ENCODE data around the gene DVL1. TPM values are rescaled to one million over a fixed set of nuclear protein-coding genes. Genes with fewer than 3 reads are reported as not detected.

DVL1 gene
- total RNA-seq, 5 donors from 2014 or later (not counting 1 experiment from before 2014, with no cell fraction given), result 43.6 to 70.4 (median 64.9) TPM

- Histone ChIP-seq H3K4me1 (ENCODE audit: control insufficient read depth in 1 of 2, extremely low read depth in 1 of 2, insufficient read depth in 2 of 2, low read length in 2 of 2) (peaks cover 0 to 14% of the 10 kb centered on the region in 2 experiments), H3K9me3 (no peaks in the 10 kb centered on the region), H3K27ac (ENCODE audit: low read length) (no peak overlapping the region), H3K4me3 (ENCODE audit: control insufficient read depth in 1 of 2, extremely low read depth in 1 of 2, low read length in 1 of 2) (no peak overlapping the region), H3K36me3 (ENCODE audit: control insufficient read depth in 2 of 2, extremely low read depth in 1 of 2, insufficient read depth in 1 of 2, low read length in 1 of 2) (peaks cover 0 to 3% of the 10 kb centered on the region in 2 donors), H3K27me3 (replicated peaks in 1 of 2; ENCODE audit: control insufficient read depth in 2 of 2, extremely low read depth in 1 of 2, insufficient read depth in 2 of 2, low read length in 1 of 2) (peaks cover 0 to 11% of the 10 kb centered on the region in 2 experiments)
- Mint-ChIP-seq H3K27me3 (peaks cover 0 to 3% of the 10 kb centered on the region in 2 donors), H3K4me3 (no peak overlapping the region), H3K36me3 (no peaks in the 10 kb centered on the region), H3K9me3 (no peaks in the 10 kb centered on the region), H3K27ac (no peak overlapping the region), H3K4me1 (peaks cover 3 to 5% (median 4%) of the 10 kb centered on the region in 3 donors)
- DNase-seq, result no peak
- no peak for ATAC-seq (replicated peaks in 1 of 4)
- 98% methylated on average over 17 of the region's 18 CpGs for WGBS (ENCODE audit: insufficient coverage)
- POLR2A ChIA-PET, result interaction anchor here in 1 of 2 donors (0.5 kb wide), 1 partner anchor 14 kb away, joined by 4 read pairs; no protein-coding TSS in a partner anchor
- CTCF ChIA-PET, result no interaction called here
These were observed 56.4 kb downstream of the DVL1 start for GRCh38 chr1:1292851-1293250.

- peaks cover 3 to 5% (median 4%) of the 10 kb centered on the region in 3 donors for H3K4me1 Mint-ChIP-seq
- CTCF ChIA-PET, result interaction anchor here in 1 of 2 donors (0.6 to 2.0 kb wide), 2 partner anchors 167 to 171 kb away, joined by 3 to 17 read pairs; no protein-coding TSS in a partner anchor
- no peaks in the 10 kb centered on the region for H3K9me3 Mint-ChIP-seq
- peaks cover 0 to 3% of the 10 kb centered on the region in 2 donors for H3K27me3 Mint-ChIP-seq
- Histone ChIP-seq H3K27ac (ENCODE audit: low read length) (no peak overlapping the region), H3K9me3 (no peaks in the 10 kb centered on the region), H3K36me3 (ENCODE audit: control insufficient read depth in 2 of 2, extremely low read depth in 1 of 2, insufficient read depth in 1 of 2, low read length in 1 of 2) (peaks cover 0 to 3% of the 10 kb centered on the region in 2 donors), H3K27me3 (replicated peaks in 1 of 2; ENCODE audit: control insufficient read depth in 2 of 2, extremely low read depth in 1 of 2, insufficient read depth in 2 of 2, low read length in 1 of 2) (peaks cover 0 to 11% of the 10 kb centered on the region in 2 experiments), H3K4me3 (ENCODE audit: control insufficient read depth in 1 of 2, extremely low read depth in 1 of 2, low read length in 1 of 2) (no peak overlapping the region), H3K4me1 (ENCODE audit: control insufficient read depth in 1 of 2, extremely low read depth in 1 of 2, insufficient read depth in 2 of 2, low read length in 2 of 2) (peaks cover 0 to 14% of the 10 kb centered on the region in 2 experiments)
- ATAC-seq (replicated peaks in 1 of 4) (no peak), DNase-seq (no peak)
- H3K27ac Mint-ChIP-seq, result no peak overlapping the region
- POLR2A ChIA-PET, result no interaction called here
- WGBS (ENCODE audit: insufficient coverage), result 93% methylated on average over 6 of the region's 9 CpGs
- no peak overlapping the region for H3K4me3 Mint-ChIP-seq
- H3K36me3 Mint-ChIP-seq, result no peaks in the 10 kb centered on the region
These were observed 56.8 kb downstream of the DVL1 start for GRCh38 chr1:1292442-1292779.

- no peaks in the 10 kb centered on the region for H3K9me3 ChIP-seq
- ATAC-seq (replicated peaks in 1 of 4) (peak; percentile 74 to 85 (median 76)), DNase-seq (peak; percentile 37 to 82 (median 62))
- H3K36me3 ChIP-seq (ENCODE audit: control insufficient read depth in 2 of 2, extremely low read depth in 1 of 2, insufficient read depth in 1 of 2, low read length in 1 of 2), result peaks cover 0 to 3% of the 10 kb centered on the region in 2 donors
- CTCF ChIA-PET, result interaction anchor here in 1 of 2 donors (0.6 to 2.0 kb wide), 3 partner anchors 122 to 170 kb away, joined by 3 to 17 read pairs (median 5); no protein-coding TSS in a partner anchor
- peaks cover 0 to 16% of the 10 kb centered on the region in 2 experiments for H3K27me3 ChIP-seq (replicated peaks in 1 of 2; ENCODE audit: control insufficient read depth in 2 of 2, extremely low read depth in 1 of 2, insufficient read depth in 2 of 2, low read length in 1 of 2)
- Mint-ChIP-seq H3K36me3 (no peaks in the 10 kb centered on the region), H3K9me3 (no peaks in the 10 kb centered on the region), H3K4me3 (no peak overlapping the region), H3K27me3 (peaks cover 0 to 3% of the 10 kb centered on the region in 2 donors), H3K4me1 (peaks cover 3 to 5% (median 4%) of the 10 kb centered on the region in 3 donors), H3K27ac (no peak overlapping the region)
- H3K4me1 ChIP-seq (ENCODE audit: control insufficient read depth in 1 of 2, extremely low read depth in 1 of 2, insufficient read depth in 2 of 2, low read length in 2 of 2), result peaks cover 0 to 14% of the 10 kb centered on the region in 2 experiments
- 66% methylated on average over 38 of the region's 45 CpGs for WGBS (ENCODE audit: insufficient coverage)
- H3K27ac ChIP-seq (ENCODE audit: low read length), result no peak overlapping the region
- POLR2A ChIA-PET, result no interaction called here
- no peak overlapping the region for H3K4me3 ChIP-seq (ENCODE audit: control insufficient read depth in 1 of 2, extremely low read depth in 1 of 2, low read length in 1 of 2)
These were observed 57.4 kb downstream of the DVL1 start for GRCh38 chr1:1291548-1292441.

- H3K9me3 Mint-ChIP-seq, result no peaks in the 10 kb centered on the region
- peaks cover 3 to 5% (median 4%) of the 10 kb centered on the region in 3 donors for H3K4me1 Mint-ChIP-seq
- Histone ChIP-seq H3K36me3 (ENCODE audit: control insufficient read depth in 2 of 2, extremely low read depth in 1 of 2, insufficient read depth in 1 of 2, low read length in 1 of 2) (peaks cover 0 to 3% of the 10 kb centered on the region in 2 donors), H3K4me3 (ENCODE audit: control insufficient read depth in 1 of 2, extremely low read depth in 1 of 2, low read length in 1 of 2) (no peak overlapping the region), H3K27me3 (replicated peaks in 1 of 2; ENCODE audit: control insufficient read depth in 2 of 2, extremely low read depth in 1 of 2, insufficient read depth in 2 of 2, low read length in 1 of 2) (peaks cover 0 to 22% of the 10 kb centered on the region in 2 experiments), H3K4me1 (ENCODE audit: control insufficient read depth in 1 of 2, extremely low read depth in 1 of 2, insufficient read depth in 2 of 2, low read length in 2 of 2) (peaks cover 0 to 14% of the 10 kb centered on the region in 2 experiments), H3K27ac (ENCODE audit: low read length) (no peak overlapping the region), H3K9me3 (no peaks in the 10 kb centered on the region)
- H3K36me3 Mint-ChIP-seq, result no peaks in the 10 kb centered on the region
- ATAC-seq (replicated peaks in 1 of 4), result no peak
- H3K27me3 Mint-ChIP-seq, result peaks cover 0 to 3% of the 10 kb centered on the region in 2 donors
- ChIA-PET POLR2A (no interaction called here), CTCF (interaction anchor here (0.7 to 2.0 kb wide), 3 partner anchors 121 to 170 kb away, joined by 3 to 17 read pairs (median 5); no protein-coding TSS in a partner anchor)
- no peak for DNase-seq
- no peak overlapping the region for H3K4me3 Mint-ChIP-seq
- WGBS (ENCODE audit: insufficient coverage), result 87% methylated on average over 24 of the region's 28 CpGs
- no peak overlapping the region for H3K27ac Mint-ChIP-seq
These were observed 58.1 kb downstream of the DVL1 start for GRCh38 chr1:1291023-1291528.

GRCh38 chr1:1290238-1290731 lies 58.9 kb downstream of the DVL1 start:
- no peak overlapping the region for H3K27ac ChIP-seq (ENCODE audit: low read length)
- Mint-ChIP-seq H3K4me3 (no peak overlapping the region), H3K4me1 (peaks cover 3 to 5% (median 4%) of the 10 kb centered on the region in 3 donors), H3K9me3 (no peaks in the 10 kb centered on the region), H3K27me3 (peaks cover 0 to 3% of the 10 kb centered on the region in 2 donors), H3K36me3 (no peaks in the 10 kb centered on the region), H3K27ac (no peak overlapping the region)
- no peaks in the 10 kb centered on the region for H3K9me3 ChIP-seq
- ATAC-seq (replicated peaks in 1 of 4) (peak in 2 of 4 experiments; percentile 28 to 57), DNase-seq (peak in 29 of 35 experiments; percentile 24 to 74 (median 52))
- 63% methylated on average over 14 of the region's 15 CpGs for WGBS (ENCODE audit: insufficient coverage)
- POLR2A ChIA-PET, result no interaction called here
- no peak overlapping the region for H3K4me3 ChIP-seq (ENCODE audit: control insufficient read depth in 1 of 2, extremely low read depth in 1 of 2, low read length in 1 of 2)
- CTCF ChIA-PET, result interaction anchor here (1.1 to 2.0 kb wide), 2 partner anchors 168 to 169 kb away, joined by 3 to 17 read pairs; no protein-coding TSS in a partner anchor
- peaks cover 0 to 30% of the 10 kb centered on the region in 2 experiments for H3K27me3 ChIP-seq (replicated peaks in 1 of 2; ENCODE audit: control insufficient read depth in 2 of 2, extremely low read depth in 1 of 2, insufficient read depth in 2 of 2, low read length in 1 of 2)
- H3K36me3 ChIP-seq (ENCODE audit: control insufficient read depth in 2 of 2, extremely low read depth in 1 of 2, insufficient read depth in 1 of 2, low read length in 1 of 2), result no peaks in the 10 kb centered on the region
- peaks cover 0 to 14% of the 10 kb centered on the region in 2 experiments for H3K4me1 ChIP-seq (ENCODE audit: control insufficient read depth in 1 of 2, extremely low read depth in 1 of 2, insufficient read depth in 2 of 2, low read length in 2 of 2)

Data from T-cell (primary cell).